IMR-90 (cell line): ENCODE results near the gene ZNF322. TPM values are rescaled to one million over a fixed set of nuclear protein-coding genes. Genes with fewer than 3 reads are reported as not detected.

Experiments
- ATAC-seq: fragments of 200-7000 bp; cut with Tn5 transposase; 2 replicates; pipeline ENCODE4 v1.9.1; 2020; ENCODE audit warnings: low read depth, mild to moderate bottlenecking, moderate library complexity
- BruUV-seq: library from RNA; stranded (reverse); fragments of 400-500 nt; replicated peaks from 2 replicates; lab custom pipeline; 2021; lab: Mats Ljungman, UMichigan
- CTCF ChIA-PET: fragments of 300-600 bp; formaldehyde crosslinking; extraction: SDS; loops from one replicate; lab custom pipeline; 2021; ENCODE audit warnings: antibody characterized with exemption; lab: Yijun Ruan, JAX
- POLR2A ChIA-PET: fragments of 300-600 bp; sonication (Branson Sonifier 250); formaldehyde crosslinking; loops from one replicate; lab custom pipeline; 2022; ENCODE audit warnings: antibody characterized with exemption; ENCODE audit not compliant: unreplicated experiment; lab: Charles Lee
- DNase-seq: peaks from one replicate; pipeline ENCODE4 v3.0.0; 2013
- H2AFZ ChIP-seq: replicated peaks from 2 replicates; pipeline ENCODE3; 2013; ENCODE audit warnings: low read length, mild to moderate bottlenecking; ENCODE audit not compliant: poor library complexity
- H2AK5ac ChIP-seq: 2 replicates; pipeline ENCODE4 v1.6.1; 2013; ENCODE audit warnings: low read depth, low read length, inconsistent platforms
- H2AK9ac ChIP-seq: replicated peaks from 2 replicates; pipeline ENCODE3; 2013; ENCODE audit warnings: mild to moderate bottlenecking, low read depth, low read length, moderate library complexity; ENCODE audit not compliant: poor library complexity
- H2BK120ac ChIP-seq: 2 replicates; pipeline ENCODE4 v1.6.1; 2013; ENCODE audit warnings: low read depth, low read length, inconsistent platforms
- H2BK15ac ChIP-seq: 3 replicates; pipeline ENCODE4 v1.6.1; 2013; ENCODE audit warnings: low read depth, low read length, inconsistent platforms
- H2BK20ac ChIP-seq: 2 replicates; pipeline ENCODE4 v1.6.1; 2013; ENCODE audit warnings: low read depth, mild to moderate bottlenecking, inconsistent platforms, low read length, moderate library complexity
- H2BK5ac ChIP-seq: 2 replicates; pipeline ENCODE4 v1.6.1; 2013; ENCODE audit warnings: mild to moderate bottlenecking, low read depth, low read length, inconsistent platforms; ENCODE audit not compliant: poor library complexity, severe bottlenecking
- H3K14ac ChIP-seq: replicated peaks from 2 replicates; pipeline ENCODE4 v1.6.1; 2013; ENCODE audit warnings: low read depth, low read length, inconsistent platforms
- H3K18ac ChIP-seq: 2 replicates; pipeline ENCODE4 v1.6.1; 2013; ENCODE audit warnings: low read depth, low read length, control low read depth
- H3K23ac ChIP-seq: 2 replicates; pipeline ENCODE4 v1.6.1; 2013; ENCODE audit warnings: low read depth, low read length, inconsistent platforms
- H3K27ac ChIP-seq: 2 replicates; pipeline ENCODE4 v1.5.1; 2013; ENCODE audit warnings: mild to moderate bottlenecking, control low read depth, low read length; ENCODE audit not compliant: insufficient read depth
- H3K27me3 ChIP-seq: 2 replicates; pipeline ENCODE4 v1.6.1; 2013; ENCODE audit warnings: low read length; ENCODE audit not compliant: control insufficient read depth, insufficient read depth
- H3K36me3 ChIP-seq: 2 replicates; pipeline ENCODE4 v1.6.1; 2013; ENCODE audit warnings: low read length, mixed read lengths; ENCODE audit not compliant: control insufficient read depth, insufficient read depth
- H3K4ac ChIP-seq: 2 replicates; pipeline ENCODE4 v1.6.1; 2013; ENCODE audit warnings: low read depth, low read length, inconsistent platforms
- H3K4me1 ChIP-seq: 2 replicates; pipeline ENCODE4 v1.6.1; 2013; ENCODE audit warnings: low read length, mixed read lengths; ENCODE audit not compliant: control insufficient read depth, insufficient read depth
- H3K4me2 ChIP-seq: 2 replicates; pipeline ENCODE4 v1.6.1; 2013; ENCODE audit warnings: low read depth, mild to moderate bottlenecking, control low read depth, low read length, moderate library complexity
- H3K4me3 ChIP-seq: 2 replicates; pipeline ENCODE4 v1.5.1; 2013; ENCODE audit warnings: low read depth, mild to moderate bottlenecking, control low read depth, low read length, moderate library complexity; ENCODE audit not compliant: insufficient read depth
- H3K56ac ChIP-seq: 2 replicates; pipeline ENCODE4 v1.6.1; 2013; ENCODE audit warnings: low read length, inconsistent platforms; ENCODE audit not compliant: insufficient read depth; ENCODE audit errors: extremely low read depth
- H3K79me1 ChIP-seq, 2 experiments: 2 replicates each; pipeline ENCODE4 v1.6.1; 2013; ENCODE audit warnings: low read length in 2 of 2, inconsistent platforms in 1 of 2, low read depth in 1 of 2
- H3K9ac ChIP-seq: 2 replicates; pipeline ENCODE4 v1.6.1; 2013; ENCODE audit warnings: low read depth, low read length, control low read depth
- H3K9me1 ChIP-seq: 2 replicates; pipeline ENCODE4 v1.6.1; 2013; ENCODE audit warnings: low read length, inconsistent platforms; ENCODE audit not compliant: insufficient read depth
- H3K9me3 ChIP-seq: 2 replicates; pipeline ENCODE4 v1.6.1; 2013; ENCODE audit warnings: low read length; ENCODE audit not compliant: control insufficient read depth, insufficient read depth
- H4K20me1 ChIP-seq: 2 replicates; pipeline ENCODE4 v1.6.1; 2013; ENCODE audit warnings: low read length, inconsistent platforms; ENCODE audit not compliant: insufficient read depth
- H4K5ac ChIP-seq: 2 replicates; pipeline ENCODE4 v1.6.1; 2013; ENCODE audit warnings: mild to moderate bottlenecking, low read depth, low read length, control low read depth
- H4K8ac ChIP-seq, 2 experiments: 2 replicates each; pipeline ENCODE4 v1.6.1; 2013; ENCODE audit warnings: low read depth in 2 of 2, low read length in 2 of 2, control low read depth in 1 of 2, inconsistent platforms in 1 of 2
- H4K91ac ChIP-seq: 2 replicates; pipeline ENCODE4 v1.6.1; 2013; ENCODE audit warnings: low read depth, low read length, inconsistent platforms; ENCODE audit not compliant: insufficient read depth
- CEBPB ChIP-seq: IDR thresholded peaks from 2 replicates; pipeline ENCODE4 v1.6.1; 2012; ENCODE audit warnings: low read depth, low read length, improper control_type of control experiment
- FOS ChIP-seq: fragments of 150-350 bp; IDR thresholded peaks from 2 replicates; pipeline ENCODE4 v1.6.1; 2016; ENCODE audit warnings: low read depth, low read length
- NFE2L2 ChIP-seq: fragments of 150-350 bp; IDR thresholded peaks from 2 replicates; pipeline ENCODE4 v1.6.1; 2016; ENCODE audit warnings: low read depth, mild to moderate bottlenecking, low read length
- POLR2A ChIP-seq: IDR thresholded peaks from 2 replicates; pipeline ENCODE4 v1.6.1; 2012; ENCODE audit warnings: mild to moderate bottlenecking, low read depth, low read length
- WGBS, 2 experiments: methylation state at CpG; one replicate each; pipeline versions ENCODE4 v1.1.5 to v1.1.7; 2013; ENCODE audit warnings: missing lambda C conversion rate in 2 of 2; ENCODE audit not compliant: insufficient read length in 1 of 2; ENCODE audit errors: extremely low coverage in 2 of 2; 5-methylcytosine and 5-hydroxymethylcytosine counted together
- dilution Hi-C: fragments of 300-500 bp; cut with HindIII; formaldehyde crosslinking; loops from one replicate; pipeline ENCODE4 v1.14.3; 2018; ENCODE audit warnings: low sequenced_read_pairs; ENCODE audit not compliant: unreplicated experiment
- in situ Hi-C: fragments of 300-500 bp; cut with MboI; formaldehyde crosslinking; loops from 3 replicates; pipeline ENCODE4 v1.14.3; 2019; ENCODE audit warnings: low sequenced_read_pairs, inconsistent platforms, mixed read lengths
- intact Hi-C: fragments of 100-400 bp; cut with micrococcal nuclease; formaldehyde crosslinking; loops from 2 replicates; pipeline ENCODE4 v1.10.0; 2022
- polyA plus RNA-seq, 3 experiments: library from polyadenylated mRNA; depleted of rRNA; stranded (reverse); fragments of >200 nt; gene quantifications; 2 replicates each; pipeline ENCODE4 v1.2.3, GENCODE V29; 2012; ENCODE audit warnings: low replicate concordance in 1 of 3
- total RNA-seq: library from RNA; depleted of rRNA; stranded (reverse); fragments of >200 nt; gene quantifications from 2 replicates; pipeline ENCODE4 v1.2.3, GENCODE V29; 2012
- TF ChIP-seq, protein P1 (sequence below): fragments of 150-350 bp; IDR thresholded peaks from 2 replicates; pipeline ENCODE4 v1.6.1; 2016; ENCODE audit warnings: low read depth, mild to moderate bottlenecking, low read length, moderate library complexity, borderline replicate concordance
- TF ChIP-seq, protein P2 (sequence below): fragments of 150-350 bp; IDR thresholded peaks from 2 replicates; pipeline ENCODE4 v1.6.1; 2017; ENCODE audit warnings: mild to moderate bottlenecking, antibody characterized with exemption, low read length, low read depth

The ZNF322 gene
- total and polyA plus RNA-seq, 2 of the 4 experiments (the other 2 are of a cell fraction): 5.3 to 23.3 TPM

- Histone ChIP-seq H3K27me3 (no peaks in the 10 kb centered on the region), H3K14ac (no peak overlapping the region), H4K8ac (no peak overlapping the region; a peak in 1 of 4 replicates), H2AFZ (no peak overlapping the region), H2BK20ac (no peak overlapping the region), H3K9me3 (no peaks in the 10 kb centered on the region), H3K4me1 (peaks cover 3% of the 10 kb centered on the region; the same call in 1 of the 2 replicates), H3K79me1 (peaks cover 8 to 19% of the 10 kb centered on the region in 2 experiments; a peak in 3 of 4 replicates), H3K9ac (peak overlapping the region; percentile 96; the same call in 1 of the 2 replicates), H2AK5ac (no peak overlapping the region; the same call in 1 of the 2 replicates), H3K56ac (no peak overlapping the region), H4K91ac (no peak overlapping the region), H2BK120ac (no peak overlapping the region), H3K9me1 (no peaks in the 10 kb centered on the region; the same call in 1 of the 2 replicates), H2BK5ac (no peak overlapping the region), H3K36me3 (peaks cover 12% of the 10 kb centered on the region), H3K27ac (no peak overlapping the region), H4K5ac (no peak overlapping the region), H3K23ac (no peak overlapping the region), H3K4me3 (peak overlapping the region; percentile 91), H2AK9ac (no peak overlapping the region), H3K18ac (no peak overlapping the region), H3K4ac (no peak overlapping the region), H3K4me2 (peak overlapping the region; percentile 55), H2BK15ac (no peak overlapping the region), H4K20me1 (no peaks in the 10 kb centered on the region)
- in situ Hi-C loops: no loop called here
- POLR2A ChIA-PET: no interaction called here
- CTCF ChIA-PET: no interaction called here
- intact Hi-C loops: no loop called here
- dilution Hi-C loops: no loop called here
- WGBS, 2 experiments: 49% methylated on average over 7 of the region's 21 CpGs; no CpG with 5 or more reads in 1 of the 2 experiments
- DNase-seq (no peak), ATAC-seq (no peak)
- BruUV-seq: no TSS peak
- TF ChIP-seq POLR2A: no peak
- TF ChIP-seq FOS: no peak
- TF ChIP-seq NFE2L2: no peak
- TF ChIP-seq, protein P1, sequence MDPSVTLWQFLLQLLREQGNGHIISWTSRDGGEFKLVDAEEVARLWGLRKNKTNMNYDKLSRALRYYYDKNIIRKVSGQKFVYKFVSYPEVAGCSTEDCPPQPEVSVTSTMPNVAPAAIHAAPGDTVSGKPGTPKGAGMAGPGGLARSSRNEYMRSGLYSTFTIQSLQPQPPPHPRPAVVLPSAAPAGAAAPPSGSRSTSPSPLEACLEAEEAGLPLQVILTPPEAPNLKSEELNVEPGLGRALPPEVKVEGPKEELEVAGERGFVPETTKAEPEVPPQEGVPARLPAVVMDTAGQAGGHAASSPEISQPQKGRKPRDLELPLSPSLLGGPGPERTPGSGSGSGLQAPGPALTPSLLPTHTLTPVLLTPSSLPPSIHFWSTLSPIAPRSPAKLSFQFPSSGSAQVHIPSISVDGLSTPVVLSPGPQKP: no peak
- TF ChIP-seq, protein P2, sequence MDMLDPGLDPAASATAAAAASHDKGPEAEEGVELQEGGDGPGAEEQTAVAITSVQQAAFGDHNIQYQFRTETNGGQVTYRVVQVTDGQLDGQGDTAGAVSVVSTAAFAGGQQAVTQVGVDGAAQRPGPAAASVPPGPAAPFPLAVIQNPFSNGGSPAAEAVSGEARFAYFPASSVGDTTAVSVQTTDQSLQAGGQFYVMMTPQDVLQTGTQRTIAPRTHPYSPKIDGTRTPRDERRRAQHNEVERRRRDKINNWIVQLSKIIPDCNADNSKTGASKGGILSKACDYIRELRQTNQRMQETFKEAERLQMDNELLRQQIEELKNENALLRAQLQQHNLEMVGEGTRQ: no peak
- TF ChIP-seq CEBPB: no peak
Observed at GRCh38 chr6:26597821-26598220, 61.7 kb downstream of the ZNF322 start.
